ENCODE measurements around the gene PARD3B. TPM values are rescaled to one million over a fixed set of nuclear protein-coding genes. Genes with fewer than 3 reads are reported as not detected.

Gene PARD3B
- total and polyA plus RNA-seq, 2 of the 8 experiments (the other 6 are each of a cell fraction or from before 2014, with no cell fraction given): 1.2 to 5.7 TPM

DNA sequence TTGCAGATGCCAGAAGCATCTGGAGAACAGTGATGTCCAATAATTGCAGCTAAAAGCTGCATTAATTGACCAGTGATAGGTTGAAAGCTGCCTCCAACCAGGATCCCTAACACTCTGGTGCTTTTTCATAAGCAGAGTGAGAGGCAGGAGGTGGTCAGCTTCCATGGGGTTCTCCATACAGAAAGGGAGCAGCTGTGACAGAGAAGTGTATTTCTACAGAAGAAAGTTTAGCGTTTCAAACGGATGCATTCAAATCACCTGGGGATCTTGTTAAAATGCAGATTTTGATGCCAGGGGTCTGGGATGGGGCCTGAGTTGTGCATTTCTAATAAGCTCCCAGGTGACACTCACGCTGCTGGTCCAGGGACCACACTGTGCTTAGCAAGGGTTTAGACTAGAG lies 920.5 kb downstream of the PARD3B start (continued):
- TF ChIP-seq, protein P1, sequence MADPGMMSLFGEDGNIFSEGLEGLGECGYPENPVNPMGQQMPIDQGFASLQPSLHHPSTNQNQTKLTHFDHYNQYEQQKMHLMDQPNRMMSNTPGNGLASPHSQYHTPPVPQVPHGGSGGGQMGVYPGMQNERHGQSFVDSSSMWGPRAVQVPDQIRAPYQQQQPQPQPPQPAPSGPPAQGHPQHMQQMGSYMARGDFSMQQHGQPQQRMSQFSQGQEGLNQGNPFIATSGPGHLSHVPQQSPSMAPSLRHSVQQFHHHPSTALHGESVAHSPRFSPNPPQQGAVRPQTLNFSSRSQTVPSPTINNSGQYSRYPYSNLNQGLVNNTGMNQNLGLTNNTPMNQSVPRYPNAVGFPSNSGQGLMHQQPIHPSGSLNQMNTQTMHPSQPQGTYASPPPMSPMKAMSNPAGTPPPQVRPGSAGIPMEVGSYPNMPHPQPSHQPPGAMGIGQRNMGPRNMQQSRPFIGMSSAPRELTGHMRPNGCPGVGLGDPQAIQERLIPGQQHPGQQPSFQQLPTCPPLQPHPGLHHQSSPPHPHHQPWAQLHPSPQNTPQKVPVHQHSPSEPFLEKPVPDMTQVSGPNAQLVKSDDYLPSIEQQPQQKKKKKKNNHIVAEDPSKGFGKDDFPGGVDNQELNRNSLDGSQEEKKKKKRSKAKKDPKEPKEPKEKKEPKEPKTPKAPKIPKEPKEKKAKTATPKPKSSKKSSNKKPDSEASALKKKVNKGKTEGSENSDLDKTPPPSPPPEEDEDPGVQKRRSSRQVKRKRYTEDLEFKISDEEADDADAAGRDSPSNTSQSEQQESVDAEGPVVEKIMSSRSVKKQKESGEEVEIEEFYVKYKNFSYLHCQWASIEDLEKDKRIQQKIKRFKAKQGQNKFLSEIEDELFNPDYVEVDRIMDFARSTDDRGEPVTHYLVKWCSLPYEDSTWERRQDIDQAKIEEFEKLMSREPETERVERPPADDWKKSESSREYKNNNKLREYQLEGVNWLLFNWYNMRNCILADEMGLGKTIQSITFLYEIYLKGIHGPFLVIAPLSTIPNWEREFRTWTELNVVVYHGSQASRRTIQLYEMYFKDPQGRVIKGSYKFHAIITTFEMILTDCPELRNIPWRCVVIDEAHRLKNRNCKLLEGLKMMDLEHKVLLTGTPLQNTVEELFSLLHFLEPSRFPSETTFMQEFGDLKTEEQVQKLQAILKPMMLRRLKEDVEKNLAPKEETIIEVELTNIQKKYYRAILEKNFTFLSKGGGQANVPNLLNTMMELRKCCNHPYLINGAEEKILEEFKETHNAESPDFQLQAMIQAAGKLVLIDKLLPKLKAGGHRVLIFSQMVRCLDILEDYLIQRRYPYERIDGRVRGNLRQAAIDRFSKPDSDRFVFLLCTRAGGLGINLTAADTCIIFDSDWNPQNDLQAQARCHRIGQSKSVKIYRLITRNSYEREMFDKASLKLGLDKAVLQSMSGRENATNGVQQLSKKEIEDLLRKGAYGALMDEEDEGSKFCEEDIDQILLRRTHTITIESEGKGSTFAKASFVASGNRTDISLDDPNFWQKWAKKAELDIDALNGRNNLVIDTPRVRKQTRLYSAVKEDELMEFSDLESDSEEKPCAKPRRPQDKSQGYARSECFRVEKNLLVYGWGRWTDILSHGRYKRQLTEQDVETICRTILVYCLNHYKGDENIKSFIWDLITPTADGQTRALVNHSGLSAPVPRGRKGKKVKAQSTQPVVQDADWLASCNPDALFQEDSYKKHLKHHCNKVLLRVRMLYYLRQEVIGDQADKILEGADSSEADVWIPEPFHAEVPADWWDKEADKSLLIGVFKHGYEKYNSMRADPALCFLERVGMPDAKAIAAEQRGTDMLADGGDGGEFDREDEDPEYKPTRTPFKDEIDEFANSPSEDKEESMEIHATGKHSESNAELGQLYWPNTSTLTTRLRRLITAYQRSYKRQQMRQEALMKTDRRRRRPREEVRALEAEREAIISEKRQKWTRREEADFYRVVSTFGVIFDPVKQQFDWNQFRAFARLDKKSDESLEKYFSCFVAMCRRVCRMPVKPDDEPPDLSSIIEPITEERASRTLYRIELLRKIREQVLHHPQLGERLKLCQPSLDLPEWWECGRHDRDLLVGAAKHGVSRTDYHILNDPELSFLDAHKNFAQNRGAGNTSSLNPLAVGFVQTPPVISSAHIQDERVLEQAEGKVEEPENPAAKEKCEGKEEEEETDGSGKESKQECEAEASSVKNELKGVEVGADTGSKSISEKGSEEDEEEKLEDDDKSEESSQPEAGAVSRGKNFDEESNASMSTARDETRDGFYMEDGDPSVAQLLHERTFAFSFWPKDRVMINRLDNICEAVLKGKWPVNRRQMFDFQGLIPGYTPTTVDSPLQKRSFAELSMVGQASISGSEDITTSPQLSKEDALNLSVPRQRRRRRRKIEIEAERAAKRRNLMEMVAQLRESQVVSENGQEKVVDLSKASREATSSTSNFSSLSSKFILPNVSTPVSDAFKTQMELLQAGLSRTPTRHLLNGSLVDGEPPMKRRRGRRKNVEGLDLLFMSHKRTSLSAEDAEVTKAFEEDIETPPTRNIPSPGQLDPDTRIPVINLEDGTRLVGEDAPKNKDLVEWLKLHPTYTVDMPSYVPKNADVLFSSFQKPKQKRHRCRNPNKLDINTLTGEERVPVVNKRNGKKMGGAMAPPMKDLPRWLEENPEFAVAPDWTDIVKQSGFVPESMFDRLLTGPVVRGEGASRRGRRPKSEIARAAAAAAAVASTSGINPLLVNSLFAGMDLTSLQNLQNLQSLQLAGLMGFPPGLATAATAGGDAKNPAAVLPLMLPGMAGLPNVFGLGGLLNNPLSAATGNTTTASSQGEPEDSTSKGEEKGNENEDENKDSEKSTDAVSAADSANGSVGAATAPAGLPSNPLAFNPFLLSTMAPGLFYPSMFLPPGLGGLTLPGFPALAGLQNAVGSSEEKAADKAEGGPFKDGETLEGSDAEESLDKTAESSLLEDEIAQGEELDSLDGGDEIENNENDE (IDR thresholded peaks at IDR 0.05; ENCODE audit: insufficient replicate concordance, low read length): peak; percentile 79
- TF ChIP-seq SIN3A (conservative IDR thresholded peaks at IDR 0.05 in 1 of 2, IDR thresholded peaks at IDR 0.05 in 1 of 2; ENCODE audit: low read depth in 1 of 2, low read length in 2 of 2) (no peak), SP1 (IDR thresholded peaks at IDR 0.05; ENCODE audit: low read depth, low read length) (0 out of 2 replicates have a peak, but pooled peaks have one; percentile 31), POU5F1 (IDR thresholded peaks at IDR 0.05; ENCODE audit: low read depth, low read length) (no peak), SIRT6 (IDR thresholded peaks at IDR 0.05; ENCODE audit: low read length) (no peak), ASH2L (IDR thresholded peaks at IDR 0.05; ENCODE audit: low read length) (no peak), CTBP2 (IDR thresholded peaks at IDR 0.05; ENCODE audit: borderline replicate concordance, insufficient read depth, insufficient read length, low read length) (no peak), JUN (IDR thresholded peaks at IDR 0.05; ENCODE audit: low read depth, low read length) (no peak), TCF12 (IDR thresholded peaks at IDR 0.05; ENCODE audit: low read depth, low read length) (peak; percentile 88), KDM1A (IDR thresholded peaks at IDR 0.05; ENCODE audit: borderline replicate concordance, low read length) (no peak)
- TF ChIP-seq, protein P2, sequence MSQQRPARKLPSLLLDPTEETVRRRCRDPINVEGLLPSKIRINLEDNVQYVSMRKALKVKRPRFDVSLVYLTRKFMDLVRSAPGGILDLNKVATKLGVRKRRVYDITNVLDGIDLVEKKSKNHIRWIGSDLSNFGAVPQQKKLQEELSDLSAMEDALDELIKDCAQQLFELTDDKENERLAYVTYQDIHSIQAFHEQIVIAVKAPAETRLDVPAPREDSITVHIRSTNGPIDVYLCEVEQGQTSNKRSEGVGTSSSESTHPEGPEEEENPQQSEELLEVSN (IDR thresholded peaks at IDR 0.05): no peak

Data from H1 (cell line).